ENCODE data around the gene SV2A.
"Not testable (repeated sequence)": the region's sequence is repeated elsewhere in the genome, so short reads cannot be mapped to it uniquely, and the experiment has no call there.

SV2A gene

DNA sequence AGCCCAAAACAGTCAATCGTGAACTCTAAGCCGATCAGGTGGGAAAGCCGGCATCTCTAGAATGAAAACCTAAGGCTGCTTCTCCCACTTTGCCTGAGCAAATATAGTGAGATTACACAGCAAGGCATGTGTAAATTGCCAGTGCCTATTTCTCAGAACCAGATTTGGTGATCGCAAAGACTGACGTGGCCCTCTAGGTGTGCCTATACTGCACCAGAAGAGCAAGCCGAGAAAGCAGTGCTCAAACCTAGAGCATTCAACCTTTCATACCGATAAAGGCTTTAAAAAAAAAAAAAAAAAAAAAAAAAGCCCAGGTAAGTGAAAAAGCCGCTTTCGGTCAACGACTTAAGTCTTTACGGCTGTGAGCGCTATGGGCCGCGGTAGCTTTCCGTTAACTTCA, 57.4 kb downstream of the SV2A start:
- H3K27ac Mint-ChIP-seq; H3K9me3 Mint-ChIP-seq; H3K4me3 Mint-ChIP-seq; H3K4me1 Mint-ChIP-seq (ENCODE audit: low read depth); H3K27me3 Mint-ChIP-seq; intact Hi-C loops (cut with micrococcal nuclease); H3K36me3 Mint-ChIP-seq (ENCODE audit: low read depth): not testable (repeated sequence)

Data from dendritic cell treated with granulocyte-macrophage colony-stimulating factor and Interleukin-4, amounts not matched to agents 40 ng/mL and 50 ng/mL, for 4 days (primary cell).